Measurements from ENCODE around the gene EIF2B2. TPM values are rescaled to one million over a fixed set of nuclear protein-coding genes. Genes with fewer than 3 reads are reported as not detected.

EIF2B2 gene
- total RNA-seq, 4 donors from 2014 or later = 42.9 to 55.4 (median 51.1) TPM

- intact Hi-C loops (cut with DNase I; ENCODE audit: low total_unique reads) (no loop called here), in situ Hi-C loops (cut with MboI; ENCODE audit: low pct_ligation_motif_present in 1 of 4, low pct_unique_long_range_greater_than_20kb in 1 of 4, low sequenced_read_pairs in 3 of 4) (no loop called here)
- Histone ChIP-seq H3K27me3 (no peaks in the 10 kb centered on the region), H3K27ac (no peak overlapping the region), H3K4me1 (no peaks in the 10 kb centered on the region), H3K4me3 (no peak overlapping the region), H3K9me3 (no peaks in the 10 kb centered on the region), H3K36me3 (no peaks in the 10 kb centered on the region)
- TF ChIP-seq, protein P1, sequence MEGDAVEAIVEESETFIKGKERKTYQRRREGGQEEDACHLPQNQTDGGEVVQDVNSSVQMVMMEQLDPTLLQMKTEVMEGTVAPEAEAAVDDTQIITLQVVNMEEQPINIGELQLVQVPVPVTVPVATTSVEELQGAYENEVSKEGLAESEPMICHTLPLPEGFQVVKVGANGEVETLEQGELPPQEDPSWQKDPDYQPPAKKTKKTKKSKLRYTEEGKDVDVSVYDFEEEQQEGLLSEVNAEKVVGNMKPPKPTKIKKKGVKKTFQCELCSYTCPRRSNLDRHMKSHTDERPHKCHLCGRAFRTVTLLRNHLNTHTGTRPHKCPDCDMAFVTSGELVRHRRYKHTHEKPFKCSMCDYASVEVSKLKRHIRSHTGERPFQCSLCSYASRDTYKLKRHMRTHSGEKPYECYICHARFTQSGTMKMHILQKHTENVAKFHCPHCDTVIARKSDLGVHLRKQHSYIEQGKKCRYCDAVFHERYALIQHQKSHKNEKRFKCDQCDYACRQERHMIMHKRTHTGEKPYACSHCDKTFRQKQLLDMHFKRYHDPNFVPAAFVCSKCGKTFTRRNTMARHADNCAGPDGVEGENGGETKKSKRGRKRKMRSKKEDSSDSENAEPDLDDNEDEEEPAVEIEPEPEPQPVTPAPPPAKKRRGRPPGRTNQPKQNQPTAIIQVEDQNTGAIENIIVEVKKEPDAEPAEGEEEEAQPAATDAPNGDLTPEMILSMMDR (IDR thresholded peaks at IDR 0.05) = no peak
- TF ChIP-seq POLR2AphosphoS5 (IDR thresholded peaks at IDR 0.05) = no peak
- TF ChIP-seq EP300 (IDR thresholded peaks at IDR 0.05; ENCODE audit: low read depth) = no peak
- TF ChIP-seq POLR2A (IDR thresholded peaks at IDR 0.05) = no peak
- no peak for DNase-seq
- 73% methylated on average over 8 of the region's 8 CpGs; no CpG with 5 or more reads in 1 of the 2 donors for WGBS, 2 donors (ENCODE audit: low coverage in 1 of 2)
Observed at GRCh38 chr14:74962493-74962892, 40.2 kb upstream of the EIF2B2 start.

- intact Hi-C loops (cut with DNase I; ENCODE audit: low total_unique reads) = no loop called here
- no peak for TF ChIP-seq POLR2A (IDR thresholded peaks at IDR 0.05)
- TF ChIP-seq POLR2AphosphoS5 (IDR thresholded peaks at IDR 0.05) = no peak
- TF ChIP-seq, protein P1 (IDR thresholded peaks at IDR 0.05) = no peak
- TF ChIP-seq EP300 (IDR thresholded peaks at IDR 0.05; ENCODE audit: low read depth) = no peak
- DNase-seq = no peak
- Histone ChIP-seq H3K4me1 (no peaks in the 10 kb centered on the region), H3K27me3 (no peaks in the 10 kb centered on the region), H3K36me3 (no peaks in the 10 kb centered on the region), H3K27ac (no peak overlapping the region), H3K9me3 (no peaks in the 10 kb centered on the region), H3K4me3 (no peak overlapping the region)
- WGBS, 2 donors (ENCODE audit: low coverage in 1 of 2) = 75 to 77% methylated on average over 2 to 12 of the region's 12 CpGs
- in situ Hi-C loops (cut with MboI; ENCODE audit: low pct_ligation_motif_present in 1 of 4, low pct_unique_long_range_greater_than_20kb in 1 of 4, low sequenced_read_pairs in 3 of 4) = no loop called here
Observed at GRCh38 chr14:74963178-74963704, 39.5 kb upstream of the EIF2B2 start.

- 67 to 69% methylated on average over 3 to 9 of the region's 9 CpGs for WGBS, 2 donors (ENCODE audit: low coverage in 1 of 2)
- Histone ChIP-seq H3K27me3 (no peaks in the 10 kb centered on the region), H3K27ac (no peak overlapping the region), H3K4me1 (no peaks in the 10 kb centered on the region), H3K36me3 (no peaks in the 10 kb centered on the region), H3K4me3 (no peak overlapping the region), H3K9me3 (no peaks in the 10 kb centered on the region)
- intact Hi-C loops (cut with DNase I; ENCODE audit: low total_unique reads) = no loop called here
- TF ChIP-seq, protein P1 (IDR thresholded peaks at IDR 0.05) = no peak
- no peak for TF ChIP-seq POLR2AphosphoS5 (IDR thresholded peaks at IDR 0.05)
- TF ChIP-seq EP300 (IDR thresholded peaks at IDR 0.05; ENCODE audit: low read depth) = no peak
- TF ChIP-seq POLR2A (IDR thresholded peaks at IDR 0.05) = no peak
- DNase-seq = no peak
- in situ Hi-C loops (cut with MboI; ENCODE audit: low pct_ligation_motif_present in 1 of 4, low pct_unique_long_range_greater_than_20kb in 1 of 4, low sequenced_read_pairs in 3 of 4) = no loop called here
Observed at GRCh38 chr14:74963705-74964271, 38.9 kb upstream of the EIF2B2 start.

- H3K36me3 ChIP-seq = no peaks in the 10 kb centered on the region
- in situ Hi-C loops (cut with MboI; ENCODE audit: low pct_ligation_motif_present in 1 of 4, low pct_unique_long_range_greater_than_20kb in 1 of 4, low sequenced_read_pairs in 3 of 4) (no loop called here), intact Hi-C loops (cut with DNase I; ENCODE audit: low total_unique reads) (loop anchor here (5.0 kb wide), 1 partner anchor 1517 kb away; no protein-coding TSS in a partner anchor)
- DNase-seq = no peak
- H3K27ac ChIP-seq = no peak overlapping the region
- 76 to 100% methylated on average over 1 to 4 of the region's 4 CpGs for WGBS, 2 donors (ENCODE audit: low coverage in 1 of 2)
- no peaks in the 10 kb centered on the region for H3K4me1 ChIP-seq
- no peaks in the 10 kb centered on the region for H3K27me3 ChIP-seq
- no peaks in the 10 kb centered on the region for H3K9me3 ChIP-seq
- no peak for TF ChIP-seq POLR2A (IDR thresholded peaks at IDR 0.05)
- TF ChIP-seq POLR2AphosphoS5 (IDR thresholded peaks at IDR 0.05) = no peak
- TF ChIP-seq EP300 (IDR thresholded peaks at IDR 0.05; ENCODE audit: low read depth) = no peak
- TF ChIP-seq, protein P1 (IDR thresholded peaks at IDR 0.05) = no peak
- no peak overlapping the region for H3K4me3 ChIP-seq
Observed at GRCh38 chr14:74964787-74965485, 37.8 kb upstream of the EIF2B2 start.
